ENCODE results near the gene CCNI. TPM values are rescaled to one million over a fixed set of nuclear protein-coding genes. Genes with fewer than 3 reads are reported as not detected.

CCNI gene
- total RNA-seq, 1 donor from 2014 or later, result 600 TPM

GRCh38 chr4:77043507-77044136 is 32.2 kb downstream of the CCNI start:
- Mint-ChIP-seq H3K36me3 (ENCODE audit: unreplicated experiment) (no peaks in the 10 kb centered on the region), H3K4me1 (ENCODE audit: low read depth, unreplicated experiment) (peaks cover 25% of the 10 kb centered on the region), H3K27me3 (ENCODE audit: unreplicated experiment) (peaks cover 1% of the 10 kb centered on the region), H3K9me3 (ENCODE audit: unreplicated experiment) (no peaks in the 10 kb centered on the region), H3K4me3 (ENCODE audit: unreplicated experiment) (no peak overlapping the region), H3K27ac (ENCODE audit: unreplicated experiment) (no peak overlapping the region)
- DNase-seq, result no peak
- TF ChIP-seq CTCF (IDR thresholded peaks at IDR 0.05; ENCODE audit: partially characterized antibody, unreplicated experiment), result no peak

- no peak for TF ChIP-seq CTCF (IDR thresholded peaks at IDR 0.05; ENCODE audit: partially characterized antibody, unreplicated experiment)
- no peak for DNase-seq
- Mint-ChIP-seq H3K27ac (ENCODE audit: unreplicated experiment) (peak overlapping the region; percentile 10), H3K9me3 (ENCODE audit: unreplicated experiment) (no peaks in the 10 kb centered on the region), H3K36me3 (ENCODE audit: unreplicated experiment) (no peaks in the 10 kb centered on the region), H3K4me3 (ENCODE audit: unreplicated experiment) (no peak overlapping the region), H3K27me3 (ENCODE audit: unreplicated experiment) (no peaks in the 10 kb centered on the region), H3K4me1 (ENCODE audit: low read depth, unreplicated experiment) (peaks cover 19% of the 10 kb centered on the region)
Measured at GRCh38 chr4:77040854-77041725, 34.7 kb downstream of the CCNI start.

- no peak overlapping the region for H3K4me3 Mint-ChIP-seq (ENCODE audit: unreplicated experiment)
- no peak for DNase-seq
- H3K27ac Mint-ChIP-seq (ENCODE audit: unreplicated experiment), result peak overlapping the region; percentile 64
- no peaks in the 10 kb centered on the region for H3K27me3 Mint-ChIP-seq (ENCODE audit: unreplicated experiment)
- peaks cover 19% of the 10 kb centered on the region for H3K4me1 Mint-ChIP-seq (ENCODE audit: low read depth, unreplicated experiment)
- no peaks in the 10 kb centered on the region for H3K9me3 Mint-ChIP-seq (ENCODE audit: unreplicated experiment)
- TF ChIP-seq CTCF (IDR thresholded peaks at IDR 0.05; ENCODE audit: partially characterized antibody, unreplicated experiment), result no peak
- H3K36me3 Mint-ChIP-seq (ENCODE audit: unreplicated experiment), result no peaks in the 10 kb centered on the region
Measured at GRCh38 chr4:77040270-77040669, 35.5 kb downstream of the CCNI start.

- H3K4me1 Mint-ChIP-seq (ENCODE audit: low read depth, unreplicated experiment), result peaks cover 19% of the 10 kb centered on the region
- no peak overlapping the region for H3K4me3 Mint-ChIP-seq (ENCODE audit: unreplicated experiment)
- H3K27ac Mint-ChIP-seq (ENCODE audit: unreplicated experiment), result peak overlapping the region; percentile 64
Measured at GRCh38 chr4:77039796-77040195, 36.0 kb downstream of the CCNI start.

More at GRCh38 chr4:77039796-77040195, 36.0 kb downstream of the CCNI start:
- Mint-ChIP-seq H3K9me3 (ENCODE audit: unreplicated experiment) (no peaks in the 10 kb centered on the region), H3K36me3 (ENCODE audit: unreplicated experiment) (no peaks in the 10 kb centered on the region), H3K27me3 (ENCODE audit: unreplicated experiment) (no peaks in the 10 kb centered on the region)
- TF ChIP-seq CTCF (IDR thresholded peaks at IDR 0.05; ENCODE audit: partially characterized antibody, unreplicated experiment), result no peak
- no peak for DNase-seq
